DMS114 treated with DMSO at 0.1 percent for 48 hours (cell line): ENCODE measurements around the gene CUL1.

ENCODE experiments used
- DNase-seq: peaks from one replicate; lab custom pipeline; 2025; ENCODE audit not compliant: unreplicated experiment; lab: John Stamatoyannopoulos, UW

CUL1 gene

DNA sequence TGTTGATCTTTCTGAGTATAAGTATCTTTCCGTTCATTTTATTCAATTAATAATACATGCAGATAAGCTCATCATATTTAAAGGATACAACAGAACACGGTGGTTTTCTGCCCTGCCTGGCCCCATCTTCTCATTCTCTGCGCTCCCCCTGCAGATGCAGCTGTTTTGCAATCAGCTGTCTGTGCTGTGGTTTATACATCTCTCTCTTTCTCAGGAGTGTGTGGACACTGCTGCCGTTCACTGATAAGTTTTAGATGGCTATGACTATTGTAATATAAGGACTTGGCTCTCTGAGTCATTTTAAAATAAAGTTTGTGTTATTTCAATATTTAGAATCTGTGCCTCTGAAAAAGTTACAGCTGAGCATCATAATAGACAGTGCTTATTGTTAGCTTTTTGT lies 54.5 kb downstream of the CUL1 start:
- DNase-seq: no peak

DNA sequence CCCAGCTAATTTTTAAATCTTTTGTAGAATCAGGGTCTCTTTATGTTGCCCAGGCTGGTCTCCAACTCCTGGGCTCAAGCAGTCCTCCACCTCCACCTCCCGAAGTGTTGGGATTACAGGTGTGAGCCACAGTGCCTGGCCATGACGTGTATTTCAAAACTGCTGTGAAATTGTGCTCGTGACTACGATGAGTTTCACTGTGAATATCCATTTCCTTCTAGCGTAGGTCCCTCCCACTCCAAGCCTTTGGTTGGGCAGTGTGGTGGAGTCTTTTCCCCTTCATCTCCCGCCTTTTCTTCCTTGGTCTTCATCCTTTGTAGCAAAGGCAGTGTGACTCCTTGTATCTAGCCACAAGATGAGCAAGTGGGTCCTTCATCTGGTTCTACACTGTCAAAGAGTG lies 56.2 kb downstream of the CUL1 start:
- DNase-seq: no peak

DNA sequence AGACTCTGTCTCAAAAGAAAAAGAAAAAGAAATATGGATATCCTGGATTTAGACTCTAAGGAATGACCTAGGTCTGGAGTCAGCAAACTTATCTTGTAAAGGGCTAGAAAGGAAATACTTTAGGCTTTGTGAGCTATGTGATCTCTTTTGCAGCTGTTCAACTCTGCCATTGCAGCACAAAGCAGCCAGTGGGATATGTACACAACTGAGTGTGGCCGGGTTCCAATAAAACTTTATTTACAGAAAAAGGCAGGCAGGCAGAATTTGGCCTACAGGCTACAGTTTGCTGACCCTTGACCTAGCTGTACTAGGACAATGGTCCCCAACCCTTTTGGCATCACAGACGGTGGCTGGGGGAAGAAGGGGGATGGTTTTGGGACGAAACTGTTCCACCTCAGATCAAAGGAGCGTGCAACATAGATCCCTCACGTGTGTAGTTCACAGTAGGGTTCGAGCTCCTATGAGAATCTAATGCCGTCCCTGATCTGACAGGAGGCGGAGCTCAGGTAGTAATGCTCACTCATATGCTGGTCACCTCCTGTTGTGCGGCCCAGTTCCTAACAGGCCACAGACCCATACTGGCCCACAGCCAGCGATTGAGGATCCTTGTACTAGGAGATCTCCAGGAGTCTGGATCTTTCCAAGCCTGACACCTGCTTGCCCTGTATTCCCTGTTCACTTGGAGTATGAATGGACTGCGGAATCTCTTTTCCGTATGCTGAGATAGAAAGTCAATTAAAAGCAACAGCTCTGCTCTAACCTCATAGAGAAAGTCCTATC lies 63.0 kb downstream of the CUL1 start:
- no peak for DNase-seq

DNA sequence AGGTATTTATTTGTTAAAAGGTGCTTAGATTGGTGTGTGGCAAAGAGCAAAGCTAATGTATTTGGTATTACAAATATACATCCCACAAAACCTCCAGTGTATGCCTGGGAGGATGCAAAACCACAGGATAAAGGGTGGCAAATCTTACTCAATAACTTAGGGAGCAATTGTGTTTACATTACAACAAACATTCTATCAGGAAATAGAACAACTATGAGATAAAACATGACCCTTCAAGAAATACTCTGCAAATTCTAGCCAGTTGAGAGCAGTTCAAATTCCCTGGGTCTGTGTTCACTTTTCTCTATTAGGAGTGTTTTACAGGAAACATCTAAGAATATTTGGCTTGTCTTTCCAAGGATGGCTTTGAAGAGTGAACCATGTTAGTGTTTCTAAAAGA lies 64.9 kb downstream of the CUL1 start:
- no peak for DNase-seq

DNA sequence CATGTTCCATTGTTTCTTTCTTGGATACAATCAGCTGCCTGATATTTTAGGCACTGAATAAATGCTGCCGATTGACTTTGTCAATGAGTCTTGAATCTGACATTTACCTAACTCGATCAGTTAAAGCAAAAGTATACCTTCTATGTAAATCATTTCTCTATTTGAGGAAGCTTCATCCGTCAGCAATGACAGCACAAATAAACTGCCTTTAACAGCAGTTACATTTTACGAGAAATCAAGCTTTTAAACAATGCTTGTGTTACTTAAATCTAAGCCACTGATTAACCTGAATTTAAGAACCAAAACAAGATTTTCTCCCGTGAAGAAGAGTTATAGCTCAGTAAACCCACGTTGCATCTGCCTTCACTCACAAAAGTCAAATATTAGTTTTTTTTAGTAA lies 71.3 kb downstream of the CUL1 start:
- DNase-seq: no peak

DNA sequence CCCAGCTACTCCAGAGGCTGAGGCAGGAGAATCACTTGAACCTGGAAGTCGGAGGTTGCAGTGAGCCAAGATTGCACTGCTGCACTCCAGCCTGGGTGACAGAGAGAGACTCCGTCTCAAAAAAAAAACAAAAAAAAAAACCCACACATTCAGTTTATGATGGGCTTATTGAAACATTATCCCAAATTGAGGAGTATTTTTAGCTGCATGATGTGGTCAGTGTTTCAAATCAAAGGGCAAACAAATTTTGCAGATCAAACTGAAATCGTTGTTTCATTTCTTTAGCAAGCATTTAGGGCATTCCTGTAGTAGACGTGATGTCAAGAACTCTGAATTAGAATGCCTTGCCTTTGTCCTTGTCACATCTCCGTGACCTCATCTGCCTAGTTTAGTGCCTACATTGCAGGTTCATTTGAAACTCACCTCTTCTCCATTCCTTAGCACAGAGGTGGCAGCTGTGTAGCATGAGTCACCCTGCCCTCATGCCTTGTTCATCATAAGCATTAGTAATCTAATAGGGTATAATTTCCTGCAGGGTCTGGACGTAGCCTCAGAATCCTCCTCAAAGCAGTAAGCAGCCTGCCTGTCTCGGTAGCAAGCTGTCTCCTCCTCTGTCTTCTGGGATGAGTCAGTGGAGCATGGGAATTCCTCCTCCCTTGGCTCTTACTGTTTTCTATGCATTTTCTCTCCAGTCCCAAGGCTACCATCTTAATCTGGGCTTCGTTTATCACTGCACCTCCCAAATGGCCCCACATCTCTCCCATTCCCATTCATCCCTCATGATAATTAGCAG lies 73.8 kb downstream of the CUL1 start:
- DNase-seq: no peak

DNA sequence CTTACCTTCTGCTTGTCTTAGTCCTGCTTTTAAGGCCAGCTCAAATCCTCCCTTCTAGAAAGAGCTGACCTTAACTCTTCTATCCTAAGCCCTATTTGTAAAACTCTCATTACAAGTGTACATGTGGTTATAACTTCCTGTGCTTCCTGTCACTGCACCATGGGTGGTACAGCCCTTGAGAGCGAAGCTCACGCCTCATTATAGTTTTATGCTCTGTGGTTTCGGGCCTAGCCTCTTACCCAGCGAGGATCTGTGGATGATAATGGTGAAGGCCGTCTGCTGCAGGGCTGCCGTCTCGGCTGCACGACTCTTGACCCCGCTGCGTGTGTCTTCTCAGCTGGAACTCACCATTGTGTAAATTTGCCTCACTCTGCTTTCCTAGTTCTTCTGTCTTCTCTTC lies 74.6 kb downstream of the CUL1 start:
- no peak for DNase-seq

DNA sequence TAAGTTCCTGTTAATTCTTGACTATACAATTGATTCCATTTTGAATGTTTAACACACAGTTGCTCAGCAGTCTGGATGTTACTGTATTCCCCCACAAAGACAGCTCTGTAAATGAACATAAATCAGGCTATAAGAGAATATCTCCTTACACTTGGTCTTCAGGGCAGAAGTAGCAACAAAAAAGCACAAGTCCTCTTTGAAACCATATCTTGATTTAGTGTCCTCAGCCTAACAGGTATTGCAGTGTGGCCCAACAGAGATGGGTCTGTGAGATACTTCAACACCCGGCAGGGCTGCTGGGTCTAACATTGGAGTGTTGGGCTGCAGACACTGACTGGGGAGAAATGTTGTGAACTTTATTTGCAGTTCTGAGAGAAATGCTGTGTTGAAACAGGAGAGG lies 75.8 kb downstream of the CUL1 start:
- no peak for DNase-seq

DNA sequence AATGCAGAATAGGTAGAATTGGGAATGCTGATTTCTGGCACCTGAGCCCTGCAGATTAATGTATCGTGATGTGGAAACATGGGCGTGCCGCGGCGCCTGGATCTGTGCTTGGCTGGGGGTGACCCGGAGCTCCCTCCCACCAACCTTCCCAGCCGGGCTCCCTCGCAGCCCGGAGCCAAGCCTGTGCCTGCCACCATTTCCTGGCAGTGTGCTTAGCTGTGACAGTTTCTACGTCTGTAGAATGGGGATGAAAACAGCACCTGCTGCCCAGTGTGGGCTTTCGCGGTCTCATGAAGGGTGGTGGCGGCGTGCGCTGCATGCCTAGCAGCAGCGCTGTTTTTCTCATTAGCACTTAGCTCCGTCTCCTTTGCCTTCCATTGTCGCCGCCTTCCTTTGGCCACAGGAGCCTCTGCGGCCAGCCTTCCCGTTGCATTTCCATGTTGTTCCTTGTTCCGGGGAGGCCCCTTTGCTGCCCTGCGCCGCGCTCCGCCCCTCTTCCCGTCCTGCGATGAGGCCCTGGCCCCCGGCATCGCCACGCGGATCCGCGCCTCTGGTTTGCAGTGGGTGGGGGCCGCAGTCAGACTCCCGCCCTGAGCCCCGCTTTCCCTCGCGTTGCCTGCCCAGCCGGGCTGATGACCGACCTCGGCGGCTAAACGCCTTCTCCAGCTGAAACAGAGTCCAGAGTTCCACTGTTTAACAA lies 84.2 kb downstream of the CUL1 start:
- no peak for DNase-seq

DNA sequence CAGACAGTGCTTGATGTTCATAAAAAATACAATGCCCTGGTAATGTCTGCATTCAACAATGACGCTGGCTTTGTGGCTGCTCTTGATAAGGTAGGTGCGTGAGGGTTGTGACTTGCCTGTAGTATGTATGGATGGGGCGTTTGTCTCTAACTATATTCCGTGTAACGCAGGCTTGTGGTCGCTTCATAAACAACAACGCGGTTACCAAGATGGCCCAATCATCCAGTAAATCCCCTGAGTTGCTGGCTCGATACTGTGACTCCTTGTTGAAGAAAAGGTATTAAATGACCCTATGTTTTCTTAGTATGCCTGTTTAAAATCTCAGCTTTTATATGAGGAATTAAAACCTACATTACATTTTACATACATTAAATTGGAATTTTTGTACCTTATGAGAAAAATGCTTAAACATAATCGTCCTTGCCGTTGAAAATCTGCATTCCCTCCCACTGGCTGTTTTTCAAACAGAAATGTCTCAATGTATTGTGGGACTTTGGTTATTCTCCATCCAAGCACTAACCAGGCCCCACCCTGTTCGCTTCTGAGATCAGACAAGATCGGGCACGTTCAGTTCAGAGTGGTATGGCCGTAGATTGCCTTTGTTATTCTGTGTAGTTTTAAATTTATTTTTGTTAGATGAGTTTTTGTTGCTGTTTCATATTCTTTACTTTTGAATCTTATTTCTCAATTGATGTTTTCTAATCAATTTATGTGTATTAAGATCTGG lies 85.3 kb downstream of the CUL1 start:
- no peak for DNase-seq

DNA sequence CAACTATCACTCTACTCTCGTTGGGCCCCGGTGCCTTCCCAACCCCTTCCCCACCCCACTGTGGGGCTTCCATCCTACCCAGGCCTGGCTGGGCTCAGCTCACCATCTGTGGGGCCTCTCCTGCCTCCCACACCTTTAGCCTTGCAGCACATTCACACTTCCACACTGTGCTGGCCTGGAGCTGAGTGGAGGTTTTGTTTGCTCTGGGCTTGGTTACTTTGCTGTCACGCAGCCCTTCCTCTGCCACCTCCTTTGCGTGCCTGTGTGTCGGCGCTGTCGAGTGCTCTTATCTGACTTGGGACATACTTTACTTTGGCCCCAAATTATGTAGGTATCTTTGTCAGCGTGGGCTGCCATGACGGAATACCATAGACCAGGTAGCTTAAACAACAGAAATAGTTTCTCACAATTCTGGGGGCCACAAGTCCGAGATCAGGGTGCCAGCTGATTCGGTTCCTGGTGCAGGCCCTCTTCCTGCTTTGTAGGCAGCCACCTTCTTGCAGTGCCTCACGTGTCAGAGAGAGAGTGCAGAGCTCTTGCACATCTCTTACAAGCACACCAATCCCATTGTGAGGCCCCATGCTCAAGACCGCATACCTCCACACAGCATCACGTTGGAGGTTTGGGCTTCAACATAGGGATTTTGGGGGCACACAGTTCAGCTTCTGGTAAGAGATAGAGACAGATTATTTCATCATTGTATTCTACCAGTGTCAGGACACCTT lies 89.0 kb downstream of the CUL1 start:
- no peak for DNase-seq

DNA sequence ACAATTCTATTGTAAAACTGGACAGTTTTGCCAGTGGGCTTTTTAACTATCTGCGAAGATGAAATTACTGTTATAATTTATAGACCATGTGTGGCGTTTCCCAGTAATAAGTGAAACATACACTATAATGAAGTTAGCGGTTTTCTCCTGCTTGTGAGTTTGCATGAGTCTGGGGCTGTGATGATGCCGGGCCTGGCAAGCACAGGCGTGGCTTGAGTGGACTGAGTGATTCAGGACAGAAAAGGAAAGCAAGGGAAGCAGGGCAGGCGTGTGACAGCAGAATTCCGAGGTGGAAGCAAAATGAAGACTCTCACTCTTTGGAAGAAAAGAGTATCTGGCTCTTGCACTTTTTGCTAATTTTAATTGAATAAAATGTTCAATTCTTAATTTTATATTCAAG lies 90.5 kb downstream of the CUL1 start:
- no peak for DNase-seq

DNA sequence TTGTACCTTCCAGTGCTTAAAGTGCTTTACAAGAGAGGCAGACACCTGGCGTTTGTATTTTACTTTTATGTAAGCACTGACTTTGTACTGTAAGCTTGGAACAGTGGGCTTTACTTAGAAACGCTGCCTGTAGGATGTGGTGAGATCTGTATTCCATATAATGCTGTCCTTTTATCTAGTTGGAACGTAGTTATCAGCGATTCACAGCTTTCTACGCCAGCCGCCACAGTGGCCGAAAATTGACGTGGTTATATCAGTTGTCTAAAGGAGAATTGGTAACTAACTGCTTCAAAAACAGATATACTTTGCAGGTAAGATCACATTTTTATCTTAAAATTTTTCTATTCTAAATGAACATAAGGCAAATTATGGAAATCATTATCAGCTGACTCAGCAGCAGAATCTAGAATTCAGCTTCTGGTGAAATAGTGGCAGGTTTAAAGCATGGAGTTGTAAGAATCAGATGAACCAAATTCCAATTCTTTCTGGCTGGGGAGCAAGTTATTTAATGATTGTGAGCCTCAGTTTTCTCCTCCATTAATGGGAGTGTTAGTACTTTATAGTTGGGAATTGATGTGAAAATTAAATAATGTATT lies 91.5 kb downstream of the CUL1 start:
- DNase-seq: no peak

DNA sequence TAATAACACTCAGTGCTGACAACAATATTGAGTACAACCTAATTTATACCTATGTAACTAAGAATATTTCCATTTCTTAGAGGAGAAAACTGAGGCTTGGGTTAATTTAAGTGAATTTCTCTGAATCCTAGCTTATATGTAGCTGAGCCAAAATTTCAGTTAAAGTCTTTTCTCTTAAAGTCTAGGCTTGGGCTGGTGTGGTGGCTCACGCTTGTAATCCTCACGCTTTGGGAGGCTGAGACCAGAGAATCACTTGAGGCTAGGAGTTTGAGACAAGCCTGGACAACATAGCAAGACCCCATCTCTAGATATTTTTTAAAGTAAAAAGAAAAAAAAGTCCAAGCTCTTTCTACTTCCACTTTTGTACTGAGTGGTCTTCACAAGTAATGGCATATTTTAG lies 92.1 kb downstream of the CUL1 start:
- no peak for DNase-seq

DNA sequence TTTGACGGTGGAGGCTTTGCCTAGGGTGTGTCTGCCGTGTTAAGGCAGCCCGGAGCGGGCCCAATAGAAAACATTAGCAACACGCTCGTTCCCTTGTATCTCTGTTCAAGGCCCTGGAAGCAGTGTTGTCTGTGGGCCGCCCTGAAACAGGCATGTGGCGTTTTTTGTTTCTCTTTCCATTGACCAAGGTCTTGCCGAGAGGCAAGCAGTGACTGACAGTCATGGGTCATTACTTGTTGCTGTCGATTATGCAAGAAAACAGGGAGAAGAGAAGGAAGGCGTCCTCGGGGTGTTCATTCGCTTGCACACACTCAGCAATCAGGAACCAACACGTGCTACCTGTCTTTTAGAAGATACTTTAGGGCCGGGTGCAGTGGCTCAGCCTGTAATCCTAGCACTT lies 92.8 kb downstream of the CUL1 start:
- no peak for DNase-seq

DNA sequence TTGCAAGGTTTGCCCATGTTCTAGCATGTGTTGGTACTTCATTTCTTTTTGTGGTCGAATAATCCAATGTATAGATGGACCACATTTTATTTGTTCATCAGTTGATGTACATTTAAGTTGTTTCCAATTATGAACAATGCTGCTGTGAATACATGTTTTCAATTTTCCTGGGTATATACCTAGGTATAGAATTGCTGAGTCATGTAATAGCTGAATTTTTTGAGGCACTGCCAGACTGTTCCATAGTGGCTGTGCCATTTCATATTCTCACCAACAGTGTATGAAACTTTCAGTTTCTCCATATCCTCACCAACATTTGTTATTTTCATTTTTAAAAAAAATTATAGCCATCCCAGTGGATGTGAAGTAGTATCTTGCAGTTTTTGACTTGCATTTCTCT lies 94.9 kb downstream of the CUL1 start:
- no peak for DNase-seq

DNA sequence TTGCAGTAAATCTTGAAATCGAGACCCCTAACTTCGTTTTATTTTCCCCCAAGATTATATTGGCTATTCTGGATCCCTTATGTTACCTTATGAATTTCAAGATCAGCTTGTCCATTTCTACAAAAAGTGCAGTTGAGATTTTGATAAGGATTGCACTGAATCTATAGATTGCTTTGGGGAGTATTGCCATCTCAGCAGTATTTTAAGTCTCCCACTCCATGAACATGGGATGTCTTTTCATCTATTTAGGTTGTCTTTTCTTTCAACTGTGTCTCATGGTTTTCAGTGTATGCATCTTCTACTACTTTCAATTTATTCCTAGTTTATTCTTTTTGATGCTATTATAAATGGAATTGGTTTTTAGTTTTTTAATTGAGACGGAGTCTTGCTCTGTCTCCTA lies 95.8 kb downstream of the CUL1 start:
- DNase-seq: no peak

DNA sequence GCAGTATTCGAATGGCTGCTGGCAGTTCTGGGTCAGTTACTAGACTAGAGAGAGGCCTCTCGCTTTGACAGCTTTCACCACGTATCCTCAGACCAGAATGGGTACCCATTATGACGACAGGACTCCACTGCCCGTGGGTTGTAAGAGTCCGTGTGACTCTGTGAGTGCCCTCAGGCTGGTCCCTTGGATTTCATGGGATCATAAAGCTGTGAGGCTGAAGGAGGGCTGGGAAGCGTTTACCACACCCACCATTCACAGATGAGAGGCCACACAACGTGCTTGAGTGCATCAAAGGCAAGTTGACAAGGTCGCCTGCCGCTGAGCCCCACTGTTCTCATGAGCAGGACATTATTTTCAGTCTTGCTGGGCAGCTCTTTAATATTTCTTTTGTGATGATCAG lies 98.1 kb downstream of the CUL1 start:
- DNase-seq: no peak

DNA sequence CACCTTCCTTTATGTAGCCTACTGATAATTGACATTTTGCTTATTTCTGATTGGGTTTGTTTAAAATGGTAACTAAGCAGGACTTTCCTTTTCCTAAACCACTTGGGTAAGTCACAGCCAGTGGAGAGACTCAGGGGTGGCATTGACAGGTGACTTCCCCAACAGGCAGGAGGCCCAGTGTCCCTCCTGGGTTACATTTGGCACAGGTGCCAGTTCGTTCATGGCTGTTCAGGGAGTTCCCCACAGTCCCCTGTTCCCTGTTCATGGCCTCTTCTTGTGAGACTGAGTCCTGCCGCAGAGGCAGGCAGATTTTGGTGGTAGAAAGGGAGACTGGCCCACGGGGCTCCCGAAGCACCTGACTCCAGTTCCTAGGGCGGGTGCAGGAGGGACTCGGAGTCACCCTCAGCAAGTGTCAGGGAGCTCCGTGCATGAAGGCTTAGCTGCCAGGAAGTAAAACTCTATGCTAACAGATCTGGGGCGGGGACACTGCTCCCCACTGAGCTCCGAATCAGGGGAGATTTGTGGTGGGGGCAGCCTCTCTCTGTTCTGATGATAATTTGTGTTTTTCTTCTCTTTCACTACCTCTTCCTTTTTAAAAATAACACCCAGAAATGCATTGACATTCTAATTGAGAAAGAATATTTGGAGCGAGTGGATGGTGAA lies 101.3 kb downstream of the CUL1 start:
- DNase-seq: no peak

DNA sequence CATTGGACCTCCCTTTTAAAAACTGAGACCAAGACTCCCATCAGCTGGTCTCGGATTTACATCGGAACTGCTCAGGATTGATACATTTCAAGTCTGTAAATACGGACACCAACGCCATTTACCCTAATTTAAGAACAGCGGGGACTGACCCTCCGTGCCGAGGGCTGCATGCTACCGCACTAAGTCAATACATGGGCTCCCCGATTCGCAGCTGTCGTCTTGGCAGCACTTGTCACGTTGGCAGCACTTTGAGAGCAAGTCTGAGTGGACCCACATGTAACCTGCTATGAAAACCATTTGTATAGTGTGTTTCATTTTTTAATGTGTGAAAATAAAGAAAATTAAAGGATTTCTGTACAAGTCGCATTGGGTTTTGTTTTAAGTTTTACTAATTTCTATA lies 102.0 kb downstream of the CUL1 start:
- no peak for DNase-seq
